Esophagus (tissue), 2 donors: Measurements from ENCODE around the gene FLNC. TPM values are rescaled to one million over a fixed set of nuclear protein-coding genes. Genes with fewer than 3 reads are reported as not detected.

Experiments
- H3K27ac ChIP-seq, 2 donors: one replicate each; pipeline ENCODE4 v1.5.1; 2013; ENCODE audit warnings: low read depth in 2 of 2, mild to moderate bottlenecking in 2 of 2, inconsistent platforms in 1 of 2, low read length in 1 of 2, moderate library complexity in 1 of 2
- H3K27me3 ChIP-seq, 2 donors: one replicate each; pipeline ENCODE4 v1.6.1; 2013; ENCODE audit warnings: low read length in 2 of 2, control low read depth in 1 of 2, mild to moderate bottlenecking in 1 of 2; ENCODE audit not compliant: insufficient read depth in 2 of 2, control insufficient read depth in 1 of 2
- H3K36me3 ChIP-seq, 2 donors: one replicate each; pipeline ENCODE4 v1.6.1; 2013; ENCODE audit warnings: low read length in 1 of 2; ENCODE audit not compliant: control insufficient read depth in 2 of 2, insufficient read depth in 2 of 2
- H3K4me1 ChIP-seq, 2 donors: one replicate each; pipeline ENCODE4 v1.6.1; 2013; ENCODE audit warnings: low read length in 1 of 2; ENCODE audit not compliant: control insufficient read depth in 2 of 2, insufficient read depth in 2 of 2
- H3K4me3 ChIP-seq, 2 donors: one replicate each; pipeline ENCODE4 v1.5.1; 2013; ENCODE audit warnings: low read length in 2 of 2, mild to moderate bottlenecking in 2 of 2, low read depth in 1 of 2, moderate library complexity in 1 of 2
- H3K9me3 ChIP-seq, 2 donors: one replicate each; pipeline ENCODE4 v1.6.1; 2013; ENCODE audit warnings: mild to moderate bottlenecking in 2 of 2, low read depth in 1 of 2, low read length in 1 of 2, moderate library complexity in 1 of 2; ENCODE audit not compliant: control insufficient read depth in 2 of 2, insufficient read depth in 1 of 2
- WGBS, 2 donors: extraction: QIAGEN DNeasy Blood & Tissue Kit; methylation state at CpG; one replicate each; pipeline ENCODE4 v1.1.7; 2013; 5-methylcytosine and 5-hydroxymethylcytosine counted together
- polyA plus RNA-seq, 2 donors: library from polyadenylated mRNA; stranded (reverse); fragments of 200-250 nt; gene quantifications; one replicate each; pipeline ENCODE4 v1.2.3, GENCODE V29; 2013
- donor health status: healthy with polysubstance abuse.
- donor health status: Bipolar disorder and iron deficiency.

FLNC gene
- polyA plus RNA-seq, 2 donors = 3.1 to 7.7 TPM

GRCh38 chr7:128865996-128866877 is 36.0 kb downstream of the FLNC start:
- Histone ChIP-seq H3K27ac (peak overlapping the region in 1 of 2 donors; percentile 0), H3K27me3 (no peaks in the 10 kb centered on the region), H3K9me3 (no peaks in the 10 kb centered on the region), H3K36me3 (peaks cover 0 to 18% of the 10 kb centered on the region in 2 donors), H3K4me3 (no peak overlapping the region), H3K4me1 (peaks cover 13 to 25% of the 10 kb centered on the region in 2 donors)
- 89 to 92% methylated on average over 27 of the region's 27 CpGs for WGBS, 2 donors

DNA sequence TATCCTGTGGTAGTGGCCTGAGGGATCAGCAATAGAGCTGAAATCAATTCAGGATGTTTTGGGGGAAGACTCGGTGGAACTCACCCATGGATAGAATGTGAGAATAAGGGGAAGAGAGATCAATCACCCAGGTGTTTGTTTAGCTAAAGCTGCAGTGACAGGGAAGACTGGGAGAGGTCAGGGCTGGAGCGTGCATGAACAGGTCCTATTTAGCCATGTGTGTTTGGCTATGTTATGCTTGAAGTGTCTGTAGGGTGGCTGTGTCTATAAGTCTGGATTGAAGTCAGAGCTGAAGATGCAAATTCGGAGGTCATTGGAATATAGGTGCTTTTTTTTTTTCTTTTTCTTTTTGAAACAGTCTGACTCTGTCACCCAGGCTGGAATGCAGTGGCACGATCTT is 37.0 kb downstream of the FLNC start:
- H3K36me3 ChIP-seq = peaks cover 0 to 18% of the 10 kb centered on the region in 2 donors
- H3K9me3 ChIP-seq = no peaks in the 10 kb centered on the region
- peaks cover 13 to 25% of the 10 kb centered on the region in 2 donors for H3K4me1 ChIP-seq
- H3K27ac ChIP-seq = peak overlapping the region in 1 of 2 donors; percentile 0
- no peaks in the 10 kb centered on the region for H3K27me3 ChIP-seq
- H3K4me3 ChIP-seq = no peak overlapping the region
- WGBS, 2 donors = 52 to 63% methylated on average over 4 of the region's 4 CpGs

- 55 to 65% methylated on average over 11 of the region's 11 CpGs for WGBS, 2 donors
These were observed 37.8 kb downstream of the FLNC start for GRCh38 chr7:128867842-128868623.

GRCh38 chr7:128868624-128869137 is 38.5 kb downstream of the FLNC start:
- peak overlapping the region; percentile 13 to 79 for H3K27ac ChIP-seq
- H3K36me3 ChIP-seq = peaks cover 0 to 18% of the 10 kb centered on the region in 2 donors
- no peaks in the 10 kb centered on the region for H3K27me3 ChIP-seq
- H3K4me3 ChIP-seq = peak overlapping the region; percentile 47 to 52
- WGBS, 2 donors = 34 to 41% methylated on average over 13 of the region's 13 CpGs
- no peaks in the 10 kb centered on the region for H3K9me3 ChIP-seq
- H3K4me1 ChIP-seq = peaks cover 13 to 25% of the 10 kb centered on the region in 2 donors

More at GRCh38 chr7:128867842-128868623, 37.8 kb downstream of the FLNC start:
- no peaks in the 10 kb centered on the region for H3K27me3 ChIP-seq
- H3K36me3 ChIP-seq = peaks cover 0 to 18% of the 10 kb centered on the region in 2 donors
- no peak overlapping the region for H3K4me3 ChIP-seq
- H3K27ac ChIP-seq = peak overlapping the region; percentile 70 to 79
- H3K4me1 ChIP-seq = peaks cover 13 to 25% of the 10 kb centered on the region in 2 donors
- H3K9me3 ChIP-seq = no peaks in the 10 kb centered on the region

DNA sequence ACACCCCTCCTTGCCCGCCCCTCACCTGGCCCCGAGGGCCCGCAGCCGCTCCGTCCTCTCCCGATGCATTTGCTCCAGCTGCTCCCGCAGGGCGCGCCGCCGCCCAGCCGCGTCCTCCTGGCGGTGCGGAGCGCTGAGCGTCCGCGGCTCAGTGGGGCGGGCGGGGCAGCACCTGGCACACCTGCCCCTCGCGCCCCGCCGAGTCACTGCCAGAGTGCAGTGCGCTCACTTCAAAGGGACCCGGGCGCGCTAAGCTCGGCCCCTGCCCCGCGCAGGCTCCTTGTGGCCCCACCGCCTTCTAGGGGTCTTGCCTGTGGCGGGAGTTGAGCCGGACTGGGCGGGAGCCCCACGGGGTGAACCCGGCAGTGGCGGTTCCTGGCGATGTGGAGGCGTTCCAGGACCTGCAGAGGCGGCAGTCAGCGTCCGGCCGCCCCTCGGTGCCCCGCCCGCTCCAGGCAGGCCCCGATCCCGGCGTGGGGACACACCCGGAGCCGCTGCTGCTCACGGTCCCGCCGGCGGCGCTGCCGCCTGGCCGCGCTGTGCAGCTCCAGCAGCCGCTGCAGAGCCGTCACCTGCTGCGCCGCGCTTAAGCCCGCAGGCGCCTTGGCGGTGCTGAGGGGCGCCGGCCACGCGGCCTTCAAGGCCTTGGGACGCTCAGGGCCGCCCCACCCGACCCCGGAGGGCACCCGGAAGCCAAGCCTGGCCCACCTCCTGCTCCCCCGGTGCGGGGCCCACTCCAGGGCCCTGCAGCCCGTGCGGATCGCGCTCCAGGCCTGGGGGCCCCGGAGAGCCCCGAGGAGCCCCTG is 39.1 kb downstream of the FLNC start:
- H3K4me1 ChIP-seq = peaks cover 13 to 25% of the 10 kb centered on the region in 2 donors
- WGBS, 2 donors = 1% methylated on average over 72 to 86 of the region's 86 CpGs
- H3K27me3 ChIP-seq = no peaks in the 10 kb centered on the region
- peak overlapping the region; percentile 47 to 52 for H3K4me3 ChIP-seq
- H3K36me3 ChIP-seq = peaks cover 0 to 18% of the 10 kb centered on the region in 2 donors
- no peaks in the 10 kb centered on the region for H3K9me3 ChIP-seq
- peak overlapping the region; percentile 40 to 72 for H3K27ac ChIP-seq

- Histone ChIP-seq H3K4me1 (peaks cover 13 to 25% of the 10 kb centered on the region in 2 donors), H3K4me3 (peak overlapping the region; percentile 2 to 52), H3K27ac (no peak overlapping the region), H3K27me3 (no peaks in the 10 kb centered on the region), H3K9me3 (no peaks in the 10 kb centered on the region), H3K36me3 (peaks cover 0 to 17% of the 10 kb centered on the region in 2 donors)
- whole genome bisulfite sequencing, 2 donors = 7 to 8% methylated on average over 30 of the region's 30 CpGs
These were observed 39.7 kb downstream of the FLNC start for GRCh38 chr7:128869944-128870285.

GRCh38 chr7:128871050-128871449 is 40.8 kb downstream of the FLNC start:
- Histone ChIP-seq H3K27ac (no peak overlapping the region), H3K4me3 (no peak overlapping the region), H3K9me3 (no peaks in the 10 kb centered on the region), H3K27me3 (no peaks in the 10 kb centered on the region), H3K4me1 (peaks cover 13 to 14% of the 10 kb centered on the region in 2 donors), H3K36me3 (peaks cover 0 to 6% of the 10 kb centered on the region in 2 donors)
- WGBS, 2 donors = 91 to 94% methylated on average over 5 of the region's 5 CpGs

DNA sequence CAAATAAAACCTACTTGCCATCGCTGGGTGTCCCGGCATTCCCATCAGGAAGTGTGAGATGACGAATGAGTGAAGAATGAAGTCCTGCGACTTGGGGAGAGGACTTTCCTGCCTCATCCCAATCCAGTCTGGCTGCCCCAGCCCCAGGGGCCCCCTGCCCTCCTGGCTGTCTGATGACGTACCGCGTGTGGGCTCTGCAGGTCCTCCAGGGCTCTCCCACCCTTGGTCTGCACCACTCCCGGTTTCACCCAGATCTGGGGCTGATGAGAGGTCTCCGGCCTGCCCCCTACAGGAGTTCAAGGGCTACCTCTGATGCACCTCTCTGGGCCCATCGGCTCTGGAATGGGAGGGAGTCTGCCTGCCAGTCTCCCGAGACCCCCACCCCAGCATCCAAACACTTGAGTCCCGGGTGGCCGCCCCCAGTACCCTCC is 42.2 kb downstream of the FLNC start:
- Histone ChIP-seq H3K36me3 (no peaks in the 10 kb centered on the region), H3K4me1 (peaks cover 13 to 16% of the 10 kb centered on the region in 2 donors), H3K27ac (no peak overlapping the region), H3K27me3 (no peaks in the 10 kb centered on the region), H3K4me3 (no peak overlapping the region), H3K9me3 (no peaks in the 10 kb centered on the region)
- WGBS, 2 donors = 66 to 72% methylated on average over 13 of the region's 13 CpGs

GRCh38 chr7:128873234-128873633 is 43.0 kb downstream of the FLNC start:
- no peak overlapping the region for H3K27ac ChIP-seq
- 84 to 89% methylated on average over 9 of the region's 9 CpGs for WGBS, 2 donors
- H3K27me3 ChIP-seq = no peaks in the 10 kb centered on the region
- H3K9me3 ChIP-seq = no peaks in the 10 kb centered on the region
- H3K4me3 ChIP-seq = no peak overlapping the region
- H3K36me3 ChIP-seq = no peaks in the 10 kb centered on the region
- peaks cover 11 to 15% of the 10 kb centered on the region in 2 donors for H3K4me1 ChIP-seq
